Measurements from ENCODE around the gene MAPK7.

Gene MAPK7

GRCh38 chr17:19398301-19399181 lies 20.2 kb downstream of the MAPK7 start:
- TF ChIP-seq MYC (IDR thresholded peaks at IDR 0.05; ENCODE audit: low read depth, low read length): peak; percentile 79
- no peak for TF ChIP-seq CTCF (IDR thresholded peaks at IDR 0.05; ENCODE audit: low read depth, low read length)
- peak; percentile 70 for TF ChIP-seq MAX (IDR thresholded peaks at IDR 0.05; ENCODE audit: low read depth, low read length)
- no peak for TF ChIP-seq POLR2A (IDR thresholded peaks at IDR 0.05; ENCODE audit: extremely low read depth, insufficient read length)
- DNase-seq (ENCODE audit: low read depth): peak; percentile 90
- H3K4me3 ChIP-seq (ENCODE audit: low read depth, low read length): no peak overlapping the region

GRCh38 chr17:19399750-19400450 lies 21.6 kb downstream of the MAPK7 start:
- DNase-seq (ENCODE audit: low read depth): no peak
- H3K4me3 ChIP-seq (ENCODE audit: low read depth, low read length): no peak overlapping the region
- no peak for TF ChIP-seq MYC (IDR thresholded peaks at IDR 0.05; ENCODE audit: low read depth, low read length)
- no peak for TF ChIP-seq CTCF (IDR thresholded peaks at IDR 0.05; ENCODE audit: low read depth, low read length)
- TF ChIP-seq POLR2A (IDR thresholded peaks at IDR 0.05; ENCODE audit: extremely low read depth, insufficient read length): no peak
- TF ChIP-seq MAX (IDR thresholded peaks at IDR 0.05; ENCODE audit: low read depth, low read length): no peak

GRCh38 chr17:19401321-19402010 lies 23.2 kb downstream of the MAPK7 start:
- no peak overlapping the region for H3K4me3 ChIP-seq (ENCODE audit: low read depth, low read length)
- DNase-seq (ENCODE audit: low read depth): no peak
- TF ChIP-seq MAX (IDR thresholded peaks at IDR 0.05; ENCODE audit: low read depth, low read length) (no peak), MYC (IDR thresholded peaks at IDR 0.05; ENCODE audit: low read depth, low read length) (no peak), POLR2A (IDR thresholded peaks at IDR 0.05; ENCODE audit: extremely low read depth, insufficient read length) (no peak), CTCF (IDR thresholded peaks at IDR 0.05; ENCODE audit: low read depth, low read length) (no peak)

GRCh38 chr17:19402171-19402570 lies 23.9 kb downstream of the MAPK7 start:
- DNase-seq (ENCODE audit: low read depth): no peak

More at GRCh38 chr17:19402171-19402570, 23.9 kb downstream of the MAPK7 start:
- TF ChIP-seq MYC (IDR thresholded peaks at IDR 0.05; ENCODE audit: low read depth, low read length) (no peak), POLR2A (IDR thresholded peaks at IDR 0.05; ENCODE audit: extremely low read depth, insufficient read length) (no peak), MAX (IDR thresholded peaks at IDR 0.05; ENCODE audit: low read depth, low read length) (no peak), CTCF (IDR thresholded peaks at IDR 0.05; ENCODE audit: low read depth, low read length) (no peak)
- no peak overlapping the region for H3K4me3 ChIP-seq (ENCODE audit: low read depth, low read length)

Measured in NB4 (cell line).